Measurements from ENCODE around the gene VAC14.

Gene VAC14

DNA sequence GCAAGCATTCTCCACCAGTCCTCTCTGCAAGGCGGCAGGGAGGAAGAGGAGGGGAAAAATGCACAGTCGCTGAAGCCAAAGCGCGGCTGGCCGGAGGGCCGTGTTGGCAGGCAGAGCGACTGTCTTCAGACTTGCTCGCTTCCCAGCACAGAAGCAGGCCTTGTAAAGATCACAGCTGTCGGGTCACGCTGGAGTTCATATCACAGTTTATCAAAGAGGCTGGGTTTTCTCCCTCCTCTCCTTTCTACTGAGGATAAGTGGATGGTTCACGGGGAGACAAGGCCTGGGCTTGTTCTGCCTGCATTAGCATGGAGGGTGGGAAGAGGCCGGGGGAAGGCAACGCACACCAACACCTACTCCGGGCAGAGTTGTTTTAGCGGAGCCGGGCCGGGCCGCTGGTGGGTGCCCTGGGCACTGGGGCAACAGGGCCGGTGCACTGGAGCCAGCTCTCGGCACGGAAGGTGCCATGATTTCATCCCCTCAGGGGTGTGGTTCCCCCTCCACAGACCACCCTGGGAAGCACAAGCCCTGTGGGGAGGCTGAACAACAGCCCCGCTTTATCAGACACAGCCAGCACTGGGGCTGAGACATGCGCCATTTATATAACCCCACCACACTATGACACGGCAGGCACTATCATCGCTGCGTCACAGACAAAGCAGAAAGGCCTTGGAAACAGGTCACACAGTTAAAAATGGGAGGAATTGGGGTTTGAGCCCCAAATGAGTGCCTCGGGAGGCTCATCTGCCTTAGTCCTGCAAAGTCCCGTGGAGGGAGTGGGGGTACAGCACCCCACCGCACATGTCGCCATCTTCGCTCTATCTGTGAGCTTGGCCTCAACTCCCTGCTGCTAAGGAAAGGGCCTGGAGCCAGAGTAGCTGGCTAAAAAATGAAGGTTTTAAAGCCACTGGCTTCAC is 74.8 kb downstream of the VAC14 start:
- H3K27ac ChIP-seq: no peak overlapping the region
- no peak for TF ChIP-seq CTCF (conservative IDR thresholded peaks at IDR 0.05)

DNA sequence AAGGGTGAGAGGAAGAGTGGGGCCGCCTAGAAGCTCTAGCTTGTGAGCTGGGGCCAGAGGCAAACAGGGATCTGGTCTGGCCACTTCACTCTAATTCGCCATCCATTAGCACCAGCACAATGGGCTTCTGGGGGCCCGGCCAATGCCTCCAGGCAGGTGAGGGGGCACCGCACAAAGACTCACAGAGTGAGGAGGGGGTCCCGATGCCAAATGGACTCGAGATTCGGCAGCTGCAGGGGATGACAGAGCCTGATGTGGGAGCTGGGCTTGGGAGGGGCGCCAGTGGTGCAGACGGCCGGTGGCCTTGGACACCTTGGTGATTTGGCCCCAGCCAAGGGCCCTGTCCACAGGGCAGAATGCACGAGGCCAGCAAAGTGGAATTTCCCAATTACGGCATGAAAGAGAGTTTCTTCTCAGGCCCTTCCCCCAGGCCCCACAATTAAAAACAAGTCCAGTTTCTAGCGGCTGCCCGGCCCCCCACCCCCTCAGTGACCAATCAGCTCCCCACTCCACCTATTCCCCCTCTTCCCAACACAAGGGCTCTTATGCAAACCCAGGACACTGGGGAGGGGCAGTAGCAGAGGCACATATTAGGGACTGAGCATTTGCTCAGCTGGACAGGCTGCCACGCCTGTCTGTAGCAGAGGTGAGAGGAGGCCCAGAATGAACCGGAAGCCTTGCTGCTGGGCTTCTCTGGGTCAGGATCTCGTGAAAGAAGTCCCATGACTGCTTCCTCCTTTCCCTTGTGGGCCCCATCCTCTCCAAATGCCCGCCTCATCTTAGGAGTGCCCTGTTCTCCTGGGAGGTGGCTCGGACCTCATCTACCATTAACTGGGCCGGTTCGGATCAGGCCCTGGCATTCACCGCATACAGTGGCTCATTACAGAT is 75.7 kb downstream of the VAC14 start:
- no peak for TF ChIP-seq CTCF (conservative IDR thresholded peaks at IDR 0.05)
- no peak overlapping the region for H3K27ac ChIP-seq

- no peak overlapping the region for H3K27ac ChIP-seq
- no peak for TF ChIP-seq CTCF (conservative IDR thresholded peaks at IDR 0.05)
Observed at GRCh38 chr16:70724146-70725023, 76.6 kb downstream of the VAC14 start.

- no peak for TF ChIP-seq CTCF (conservative IDR thresholded peaks at IDR 0.05)
- no peak overlapping the region for H3K27ac ChIP-seq
Observed at GRCh38 chr16:70723740-70724145, 77.2 kb downstream of the VAC14 start.

- no peak for TF ChIP-seq CTCF (conservative IDR thresholded peaks at IDR 0.05)
- no peak overlapping the region for H3K27ac ChIP-seq
Observed at GRCh38 chr16:70721202-70721963, 79.6 kb downstream of the VAC14 start.

- no peak overlapping the region for H3K27ac ChIP-seq
- no peak for TF ChIP-seq CTCF (conservative IDR thresholded peaks at IDR 0.05)
Observed at GRCh38 chr16:70720425-70721201, 80.3 kb downstream of the VAC14 start.
